GM12891 (cell line): ENCODE results near the gene CAMTA1.

ENCODE experiments used
- PAX5 ChIP-seq: IDR thresholded peaks from 2 replicates; pipeline ENCODE4 v1.6.1; 2011; ENCODE audit warnings: low read length, moderate library complexity, mild to moderate bottlenecking; ENCODE audit not compliant: insufficient read depth, severe bottlenecking
- POLR2A ChIP-seq: IDR thresholded peaks from 2 replicates; pipeline ENCODE4 v1.6.1; 2011; ENCODE audit warnings: low read depth, low read length, control low read depth
- POLR2AphosphoS5 ChIP-seq: IDR thresholded peaks from 2 replicates; pipeline ENCODE4 v1.6.1; 2011; ENCODE audit warnings: low read depth, low read length, control low read depth
- TAF1 ChIP-seq: IDR thresholded peaks from 2 replicates; pipeline ENCODE4 v1.6.1; 2011; ENCODE audit warnings: low read depth, low read length, control low read depth

DNA sequence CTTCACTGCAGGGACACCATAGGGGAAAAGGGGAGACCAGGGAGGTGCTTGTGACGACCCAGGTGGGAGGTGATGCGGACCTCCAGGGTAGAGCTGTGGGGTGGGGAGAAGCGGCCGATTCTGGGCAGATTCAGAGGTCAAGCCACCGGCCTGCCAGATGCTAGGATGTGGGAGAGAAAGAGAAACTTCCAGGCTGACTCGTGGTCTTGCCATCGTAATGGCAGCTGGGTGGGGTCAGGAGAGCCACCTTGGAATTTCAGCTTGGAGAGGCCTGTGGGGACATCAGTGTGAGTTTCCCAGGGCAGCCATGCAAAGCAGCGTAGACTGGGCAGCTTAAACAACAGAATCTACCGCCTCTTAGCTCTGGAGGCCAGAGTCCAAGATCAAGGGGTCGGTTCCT, 727.8 kb downstream of the CAMTA1 start:
- no peak for TF ChIP-seq POLR2AphosphoS5
- TF ChIP-seq POLR2A = no peak
- no peak for TF ChIP-seq PAX5
- TF ChIP-seq TAF1 = no peak
